GM19397 (cell line): ENCODE results near the gene HECTD3.
A peak's percentile ranks its signal among the peaks of the same experiment; 100 is the strongest.
"Not testable (repeated sequence)": the region's sequence is repeated elsewhere in the genome, so short reads cannot be mapped to it uniquely, and the experiment has no call there.

ENCODE experiments used
- ATAC-seq: cut with Tn5 transposase; IDR thresholded peaks from one replicate; pipeline ENCODE4 v1.9.1; 2021; ENCODE audit warnings: mild to moderate bottlenecking, moderate library complexity; ENCODE audit not compliant: unreplicated experiment

HECTD3 gene

GRCh38 chr1:45014321-45015028 lies 3.4 kb upstream of the HECTD3 start:
- no peak for ATAC-seq

GRCh38 chr1:45013551-45014209 lies 2.6 kb upstream of the HECTD3 start:
- ATAC-seq, result no peak

DNA sequence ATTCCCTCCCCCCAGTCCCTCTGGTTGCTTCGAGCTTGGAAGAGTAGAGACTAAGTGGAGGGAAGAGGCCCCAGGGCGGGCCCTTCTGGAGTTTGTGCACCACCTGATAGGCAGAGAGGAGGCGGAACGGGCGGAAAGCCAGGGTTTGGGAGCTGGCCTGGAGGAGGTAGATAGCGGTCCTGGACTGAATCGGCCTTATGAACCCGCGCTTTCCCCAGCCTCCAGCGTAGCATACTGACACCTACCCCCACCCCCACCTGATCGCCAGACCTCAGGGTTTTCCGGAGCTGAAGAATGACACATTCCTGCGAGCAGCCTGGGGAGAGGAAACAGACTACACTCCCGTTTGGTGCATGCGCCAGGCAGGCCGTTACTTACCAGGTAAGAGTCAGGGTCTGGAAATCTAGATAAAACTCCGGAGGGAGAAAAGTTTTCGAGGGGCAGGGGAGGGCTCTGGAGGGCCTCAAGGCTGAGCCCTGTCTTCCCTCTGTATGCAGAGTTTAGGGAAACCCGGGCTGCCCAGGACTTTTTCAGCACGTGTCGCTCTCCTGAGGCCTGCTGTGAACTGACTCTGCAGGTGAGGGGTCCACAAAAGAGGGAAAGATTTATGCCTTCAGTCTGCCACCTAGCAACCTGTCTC lies 1.6 kb upstream of the HECTD3 start:
- no peak for ATAC-seq

GRCh38 chr1:45011837-45012638 lies 914 bp upstream of the HECTD3 start, which contains the start of gene UROD:
UROD (plus strand) TSS chr1:45012254; CDS start chr1:45012266, 12 bp downstream.
- ATAC-seq, result peak; percentile 59

- no peak for ATAC-seq
These were observed 919 bp downstream of the HECTD3 start for GRCh38 chr1:45009956-45010854.

DNA sequence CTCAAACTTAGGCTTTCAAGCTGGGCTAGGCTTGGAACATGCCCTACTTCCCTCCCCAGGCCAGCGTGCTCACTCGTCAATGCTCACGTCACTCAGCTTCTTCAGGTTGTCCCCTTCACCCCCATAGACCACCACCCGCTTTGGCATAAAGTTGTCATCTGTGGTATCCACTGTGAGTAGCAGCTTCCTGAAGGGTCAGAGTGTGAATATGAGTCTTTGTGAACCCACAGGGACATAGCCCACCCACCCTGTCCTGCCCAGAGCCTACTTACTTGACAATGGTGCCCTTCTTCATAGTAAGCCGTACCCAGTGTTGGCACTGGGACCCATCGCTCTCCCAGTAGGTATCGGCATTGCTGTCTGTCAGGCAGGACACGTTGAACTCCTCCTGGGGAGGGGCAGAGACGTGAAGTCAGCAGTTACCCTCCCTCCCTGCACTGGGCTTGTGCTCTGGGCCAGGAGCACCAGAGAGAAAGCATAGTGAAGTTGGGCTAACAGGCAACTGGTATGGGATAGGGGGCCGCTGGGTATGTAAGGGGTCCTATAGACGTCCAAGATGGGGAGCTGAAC lies 1.7 kb downstream of the HECTD3 start:
- no peak for ATAC-seq

DNA sequence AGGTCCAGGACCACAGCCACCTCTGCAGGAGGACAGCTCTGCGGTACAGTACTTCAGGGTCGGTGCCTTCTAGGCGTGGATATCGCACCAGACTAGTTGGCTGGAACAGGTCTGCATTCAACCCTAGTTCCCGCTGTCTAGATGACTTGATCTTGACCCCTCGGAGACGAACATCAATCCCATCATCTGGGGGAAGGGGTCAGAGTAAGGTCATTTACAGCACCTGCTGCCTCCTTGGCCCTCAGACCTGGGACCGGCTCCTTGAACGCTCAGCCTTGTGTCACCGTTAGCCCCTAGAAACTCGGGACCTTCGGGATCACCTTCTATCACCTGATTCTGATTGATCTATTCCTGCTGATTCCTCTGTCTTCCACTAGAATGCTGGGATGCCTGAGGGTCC lies 2.6 kb downstream of the HECTD3 start:
- no peak for ATAC-seq

DNA sequence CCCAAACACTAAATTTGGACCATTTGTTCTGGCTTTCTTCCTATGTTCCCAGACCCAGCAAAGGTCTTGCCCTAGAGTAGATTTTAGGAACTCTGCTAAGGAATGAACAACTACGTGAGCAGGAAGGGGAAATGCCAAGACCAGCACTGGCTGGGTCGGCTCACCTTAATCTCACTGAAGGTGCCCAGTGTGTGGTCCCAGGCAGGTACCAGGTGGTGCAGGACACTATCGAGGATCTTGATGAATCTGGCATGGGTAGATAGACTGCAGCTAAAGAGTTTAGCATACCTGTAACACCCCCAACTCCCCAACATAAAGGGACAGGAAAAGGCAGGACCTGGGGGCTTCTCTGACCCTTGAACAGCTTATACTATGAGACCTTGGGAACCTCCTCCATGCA lies 3.0 kb downstream of the HECTD3 start:
- no peak for ATAC-seq

GRCh38 chr1:45007311-45007710 lies 3.8 kb downstream of the HECTD3 start:
- no peak for ATAC-seq

- no peak for ATAC-seq
These were observed 5.4 kb downstream of the HECTD3 start for GRCh38 chr1:45005761-45006160.

GRCh38 chr1:45004281-45004920 lies 6.7 kb downstream of the HECTD3 start:
- no peak for ATAC-seq

DNA sequence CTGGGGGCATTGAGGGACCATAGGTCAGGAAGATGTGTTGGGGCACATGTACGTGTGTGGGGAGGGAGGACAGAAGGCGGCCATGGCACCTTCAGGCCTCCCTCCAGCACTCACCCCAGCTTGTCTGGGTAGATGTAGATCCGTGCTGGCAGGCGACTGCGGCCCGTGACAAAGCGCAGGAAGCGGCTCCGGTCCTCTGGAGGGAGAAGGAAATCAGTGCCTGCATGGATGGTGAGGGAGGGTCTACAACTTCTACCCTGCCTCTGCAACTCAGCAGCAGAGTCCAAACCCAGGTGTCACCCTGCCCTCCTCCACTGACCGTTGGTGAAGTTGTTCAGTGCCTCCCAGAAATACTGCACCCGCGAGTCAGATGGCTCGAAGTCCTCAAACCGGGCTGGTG lies 7.4 kb downstream of the HECTD3 start:
- no peak for ATAC-seq

DNA sequence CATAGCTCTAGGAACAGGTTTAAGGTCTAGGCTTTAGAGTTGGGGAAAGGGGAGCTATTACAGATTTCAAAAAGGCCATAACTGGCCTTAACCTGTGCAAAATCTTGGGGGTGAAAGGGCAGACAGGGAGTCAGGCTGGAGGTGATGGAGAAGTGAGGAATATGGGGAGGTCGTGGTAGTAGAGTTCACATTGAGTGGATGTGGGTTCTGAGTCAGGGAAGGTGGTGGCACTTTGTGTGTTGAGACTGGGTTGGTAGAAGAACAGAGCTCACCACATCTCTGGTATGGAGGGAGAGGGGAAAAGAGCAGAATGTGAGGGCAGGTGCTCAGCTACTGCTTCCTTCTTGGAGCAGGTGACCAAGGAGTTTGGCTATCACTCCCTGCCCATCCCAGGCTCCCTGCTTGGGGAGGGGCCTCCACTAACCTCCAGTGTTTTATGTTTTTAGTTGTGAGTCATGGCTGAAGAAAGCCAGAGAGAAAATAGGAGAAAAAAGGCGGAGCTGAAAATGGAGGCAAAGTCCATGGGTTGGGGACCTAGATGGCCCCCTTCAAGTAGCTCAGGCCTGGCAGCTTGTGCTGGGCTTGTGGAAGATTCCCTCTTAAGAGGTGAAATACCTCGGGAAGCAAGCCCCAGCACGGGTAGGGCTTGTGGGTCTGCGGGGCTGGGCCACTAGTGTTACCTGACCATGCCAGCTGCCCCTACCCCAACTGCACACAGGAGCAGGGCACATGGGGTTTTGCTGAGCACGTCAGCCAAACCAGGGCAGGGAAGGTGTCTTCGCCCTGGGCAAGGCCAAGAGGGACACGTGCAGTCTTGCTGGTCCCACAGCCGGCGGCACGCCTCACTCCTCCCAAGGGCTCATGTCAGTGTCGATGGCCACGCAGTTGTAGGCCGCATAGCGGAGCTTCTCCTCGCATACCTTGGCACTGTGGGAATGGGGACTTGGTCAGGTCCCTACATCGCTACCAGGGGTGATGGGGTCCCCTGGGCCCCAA lies 8.2 kb downstream of the HECTD3 start:
- ATAC-seq, result no peak

- ATAC-seq, result not testable (repeated sequence)
These were observed 9.5 kb downstream of the HECTD3 start for GRCh38 chr1:45001576-45001975.

DNA sequence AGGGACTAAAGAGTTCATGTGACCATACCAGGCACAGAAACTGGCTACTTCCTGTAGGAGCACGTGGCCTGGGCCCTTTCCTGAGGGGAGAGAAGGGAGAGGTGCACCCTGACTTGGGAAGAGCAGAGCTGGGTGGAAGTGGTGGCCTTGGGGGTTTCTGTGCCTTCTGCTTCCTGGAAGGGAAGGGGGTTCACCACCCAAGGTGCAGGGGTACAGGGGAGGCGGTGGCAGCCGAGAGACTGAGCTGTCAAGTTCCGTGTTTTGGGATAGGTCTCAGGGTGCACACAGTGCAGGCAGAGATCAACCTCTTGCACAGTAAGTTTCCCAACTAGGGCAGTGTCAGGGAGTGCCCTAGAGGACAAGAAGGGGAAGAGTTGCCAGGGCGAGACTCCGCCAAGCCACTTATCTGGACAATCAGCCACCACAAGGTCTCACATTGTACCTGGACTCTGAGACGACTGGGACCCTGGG lies 10.1 kb downstream of the HECTD3 start:
- no peak for ATAC-seq

DNA sequence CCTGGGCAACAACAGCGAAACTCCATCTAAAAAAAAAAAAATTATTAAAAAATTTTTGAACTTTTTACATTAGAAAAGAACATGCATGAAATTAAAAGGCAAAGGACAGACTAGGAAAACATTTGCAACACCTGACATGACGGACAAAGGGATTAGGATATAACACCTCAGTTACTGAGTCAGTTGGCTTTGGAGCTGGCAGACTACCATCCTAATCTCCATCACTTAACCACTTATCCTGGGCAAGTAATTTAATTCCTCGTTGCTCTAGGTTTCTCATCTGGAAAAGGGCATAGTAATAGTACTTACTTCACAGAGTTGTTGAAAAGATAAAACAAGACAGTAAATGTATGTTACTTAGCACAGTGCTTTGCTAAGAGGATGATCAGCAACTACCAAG lies 11.9 kb downstream of the HECTD3 start:
- no peak for ATAC-seq

- no peak for ATAC-seq
These were observed 15.5 kb downstream of the HECTD3 start for GRCh38 chr1:44995467-44996238.
